IPS-18a (cell line): ENCODE data around the gene STUB1.

ENCODE experiments used
- H3K27ac ChIP-seq: one replicate; pipeline ENCODE4 v1.5.1; 2013; ENCODE audit warnings: low read length
- H3K27me3 ChIP-seq: one replicate; pipeline ENCODE4 v1.6.1; 2013; ENCODE audit warnings: mild to moderate bottlenecking, low read length; ENCODE audit not compliant: control insufficient read depth, insufficient read depth
- H3K36me3 ChIP-seq: one replicate; pipeline ENCODE4 v1.6.1; 2013; ENCODE audit warnings: low read depth, low read length; ENCODE audit not compliant: control insufficient read depth
- H3K4me1 ChIP-seq: one replicate; pipeline ENCODE4 v1.6.1; 2013; ENCODE audit warnings: low read depth, low read length; ENCODE audit not compliant: control insufficient read depth
- H3K4me3 ChIP-seq: one replicate; pipeline ENCODE4 v1.5.1; 2013; ENCODE audit warnings: low read length
- H3K9ac ChIP-seq: one replicate; pipeline ENCODE4 v1.6.1; 2013; ENCODE audit warnings: mild to moderate bottlenecking, low read length, moderate library complexity
- H3K9me3 ChIP-seq: one replicate; pipeline ENCODE4 v1.6.1; 2013; ENCODE audit warnings: low read depth, low read length; ENCODE audit not compliant: control insufficient read depth

STUB1 gene

DNA sequence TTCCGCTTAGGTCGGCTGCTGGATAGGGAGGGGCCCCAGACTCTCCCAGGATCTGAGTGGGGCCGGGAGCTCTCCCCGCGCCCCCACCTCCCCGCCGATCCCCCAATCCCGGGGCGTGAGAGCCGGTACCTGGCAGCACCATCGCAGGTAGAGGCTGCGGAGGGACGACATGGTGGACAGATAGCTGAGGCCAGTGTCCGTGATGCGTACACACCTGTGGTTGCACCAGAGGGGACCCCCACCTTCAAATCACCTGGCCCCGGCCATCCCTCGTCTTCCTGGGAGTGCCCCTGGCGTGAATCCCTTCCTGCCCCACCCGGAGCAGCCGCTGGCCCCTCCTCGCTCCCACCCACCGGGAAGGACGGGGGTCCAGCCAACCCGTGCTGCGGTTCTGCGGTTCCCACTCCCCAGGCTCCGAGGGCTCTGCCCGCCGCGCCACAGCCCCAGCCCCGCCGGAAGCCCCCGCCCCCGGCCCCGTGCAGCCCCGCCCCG, 14.7 kb downstream of the STUB1 start:
- Histone ChIP-seq H3K4me3 (peak overlapping the region; percentile 51), H3K36me3 (no peaks in the 10 kb centered on the region), H3K4me1 (no peaks in the 10 kb centered on the region), H3K27me3 (peaks cover 88% of the 10 kb centered on the region), H3K9me3 (no peaks in the 10 kb centered on the region), H3K9ac (no peak overlapping the region), H3K27ac (no peak overlapping the region)

DNA sequence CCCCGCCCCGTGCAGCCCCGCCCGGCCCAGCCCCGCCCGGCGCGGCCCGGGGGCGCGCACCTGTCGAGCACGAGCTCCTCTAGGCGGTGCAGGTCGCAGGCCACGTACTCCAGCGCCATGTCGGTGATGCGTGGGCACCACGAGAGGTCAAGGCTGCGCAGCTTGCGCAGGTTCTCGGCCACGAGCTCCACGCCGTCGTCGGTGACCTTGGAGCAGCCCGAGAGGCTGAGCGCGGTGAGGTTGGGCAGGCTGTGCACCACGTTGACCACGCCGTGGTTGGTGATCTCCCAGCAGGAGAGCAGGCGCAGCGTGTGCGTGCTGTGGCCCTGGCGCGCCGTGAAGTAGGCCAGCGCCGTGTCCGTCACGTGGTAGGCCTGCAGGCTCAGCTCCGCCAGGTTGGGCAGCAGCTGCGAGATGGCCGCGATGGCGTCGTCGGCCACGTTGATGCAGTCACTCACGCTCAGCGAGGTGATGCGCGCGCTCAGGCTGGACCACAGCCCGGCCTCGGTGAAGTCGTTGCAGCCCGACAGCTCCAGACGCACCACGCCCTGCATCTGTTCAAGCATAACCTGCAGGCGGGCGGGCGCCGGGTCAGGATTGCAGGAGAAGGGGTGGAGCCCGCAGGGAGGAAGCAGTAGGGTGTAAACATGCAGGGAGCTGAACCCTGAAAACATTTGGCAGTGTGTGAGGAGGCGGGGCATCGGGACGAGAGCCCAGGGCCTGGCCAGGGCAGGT, 15.3 kb downstream of the STUB1 start:
- Histone ChIP-seq H3K4me3 (peak overlapping the region; percentile 68), H3K27ac (no peak overlapping the region), H3K9ac (no peak overlapping the region), H3K36me3 (no peaks in the 10 kb centered on the region), H3K4me1 (no peaks in the 10 kb centered on the region), H3K27me3 (peaks cover 94% of the 10 kb centered on the region), H3K9me3 (no peaks in the 10 kb centered on the region)

DNA sequence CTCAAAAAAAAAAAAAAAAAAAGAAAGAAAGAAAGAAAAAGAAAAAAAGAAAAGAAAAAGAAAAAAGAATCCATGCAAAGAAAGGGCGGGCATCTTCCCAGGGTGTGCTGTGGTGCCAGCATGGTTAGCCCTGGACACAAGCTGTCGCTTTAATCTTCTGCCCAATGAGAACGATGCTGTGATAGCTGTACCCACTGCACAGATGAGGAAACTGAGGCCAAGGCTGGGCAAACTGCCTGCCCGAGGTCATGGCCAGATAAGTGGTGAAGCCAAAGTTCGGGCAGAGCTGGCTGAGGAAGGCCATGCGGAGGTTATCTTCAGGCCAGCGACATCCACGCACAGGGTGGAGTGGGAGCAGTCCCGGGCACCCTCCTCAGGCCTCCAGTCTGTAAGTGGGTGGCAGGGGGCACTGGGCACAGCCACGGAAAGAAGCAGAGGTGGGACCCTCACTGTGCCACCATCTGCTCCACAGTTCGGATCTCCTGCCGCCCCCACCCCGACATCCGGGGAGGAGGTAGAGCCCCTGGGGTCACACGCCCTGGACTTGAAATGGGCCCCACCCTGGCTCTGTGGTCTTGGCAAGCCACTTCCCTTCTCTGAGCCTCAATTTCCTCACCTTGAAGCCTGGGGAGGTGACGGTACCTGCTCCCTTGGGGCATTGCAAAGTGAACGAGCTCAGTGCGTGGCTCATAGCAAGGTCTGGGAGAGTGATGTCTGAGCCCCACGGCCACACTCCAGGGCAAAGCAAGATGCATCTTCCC, 18.9 kb downstream of the STUB1 start:
- Histone ChIP-seq H3K36me3 (no peaks in the 10 kb centered on the region), H3K4me3 (no peak overlapping the region), H3K4me1 (no peaks in the 10 kb centered on the region), H3K27ac (no peak overlapping the region), H3K27me3 (peaks cover 96% of the 10 kb centered on the region), H3K9ac (no peak overlapping the region), H3K9me3 (no peaks in the 10 kb centered on the region)

DNA sequence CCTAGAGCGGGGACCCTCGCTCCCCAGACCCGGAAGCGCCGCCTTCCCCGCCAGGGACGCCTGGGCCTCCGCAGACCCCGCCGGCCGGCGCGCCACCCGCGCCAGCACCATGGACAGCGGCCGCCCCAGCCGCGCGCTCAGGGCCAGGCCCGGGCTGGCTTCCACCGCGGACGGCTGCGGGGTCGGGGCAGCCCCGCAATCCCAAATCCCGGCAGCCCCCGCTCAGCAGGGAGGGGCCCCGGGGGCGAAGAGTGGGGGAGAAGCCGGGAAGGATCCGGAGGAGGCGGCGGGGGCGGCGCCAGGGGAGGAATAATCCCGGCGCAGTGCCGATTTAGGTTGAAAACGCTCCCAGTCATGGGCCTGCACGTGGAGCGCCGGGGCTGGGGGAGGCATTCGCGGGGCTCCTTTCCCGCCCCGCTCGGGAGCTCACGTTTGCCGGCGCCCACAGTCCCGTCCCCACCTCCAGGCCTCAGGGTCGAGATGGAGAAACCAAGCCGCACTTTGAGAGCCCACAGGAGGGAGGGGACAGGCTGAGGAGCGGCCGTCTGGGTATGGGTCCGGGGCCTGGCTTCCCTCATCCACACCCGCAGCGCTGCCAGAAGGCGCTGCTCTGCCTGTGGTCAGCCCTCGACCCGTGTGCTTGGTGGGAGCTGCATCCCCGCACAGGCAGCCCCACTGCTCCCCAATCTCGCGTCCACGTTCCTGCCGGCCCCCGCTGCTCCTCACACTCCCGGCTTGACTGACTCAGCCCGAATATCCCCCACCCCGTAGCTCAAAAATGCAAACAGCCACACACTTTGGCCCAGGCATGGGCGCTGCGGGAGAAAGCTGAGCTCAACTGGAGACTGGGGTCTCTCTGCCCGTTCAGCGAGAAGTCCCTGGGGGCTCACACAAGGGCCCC, 20.7 kb downstream of the STUB1 start:
- no peak overlapping the region for H3K27ac ChIP-seq
- peaks cover 91% of the 10 kb centered on the region for H3K27me3 ChIP-seq
- H3K4me1 ChIP-seq = no peaks in the 10 kb centered on the region
- no peaks in the 10 kb centered on the region for H3K36me3 ChIP-seq
- no peak overlapping the region for H3K4me3 ChIP-seq
- no peak overlapping the region for H3K9ac ChIP-seq
- H3K9me3 ChIP-seq = no peaks in the 10 kb centered on the region

DNA sequence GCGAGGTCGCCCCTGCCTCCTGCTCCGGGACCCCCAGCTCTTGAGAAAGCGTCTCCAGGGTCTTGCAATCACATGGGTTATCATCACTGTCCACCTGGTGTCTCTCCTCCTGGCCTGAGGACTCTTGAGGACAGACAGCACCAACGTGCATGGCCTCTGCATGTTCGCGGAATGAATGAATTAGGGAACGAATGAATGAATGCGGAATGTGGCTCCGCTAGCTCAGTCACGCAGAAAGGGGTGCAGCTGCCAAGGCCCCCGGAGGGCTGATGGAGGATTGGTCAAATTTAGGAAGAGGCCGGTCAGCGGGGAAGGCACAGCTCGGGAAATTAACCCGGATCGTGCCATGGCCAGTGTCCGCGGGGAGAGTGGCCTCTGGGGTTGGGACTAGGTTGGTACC, 22.1 kb downstream of the STUB1 start:
- Histone ChIP-seq H3K9ac (no peak overlapping the region), H3K27ac (no peak overlapping the region), H3K9me3 (no peaks in the 10 kb centered on the region), H3K4me3 (no peak overlapping the region), H3K36me3 (no peaks in the 10 kb centered on the region), H3K4me1 (no peaks in the 10 kb centered on the region), H3K27me3 (peaks cover 94% of the 10 kb centered on the region)

DNA sequence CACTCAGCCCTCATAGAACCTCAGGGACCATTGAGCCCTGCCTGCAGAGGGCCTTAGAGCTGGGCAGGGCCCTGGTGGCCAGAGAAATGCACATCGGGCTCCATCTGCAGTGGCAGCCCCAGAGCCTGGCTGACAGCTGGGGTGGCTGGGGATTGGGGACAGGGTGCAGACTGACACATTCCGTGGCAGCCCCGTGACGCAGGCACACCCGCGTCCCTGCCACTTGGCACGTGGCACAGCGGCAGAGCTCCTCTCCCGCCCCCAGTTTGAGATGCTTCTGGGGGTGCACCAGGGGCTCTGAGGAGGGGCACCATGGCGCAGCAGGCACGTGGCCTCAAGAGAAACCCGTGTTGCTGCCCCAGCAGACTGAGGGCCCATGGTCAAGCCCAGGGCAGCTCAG, 23.2 kb downstream of the STUB1 start:
- H3K4me3 ChIP-seq = no peak overlapping the region
- H3K9ac ChIP-seq = no peak overlapping the region
- H3K4me1 ChIP-seq = no peaks in the 10 kb centered on the region
- no peak overlapping the region for H3K27ac ChIP-seq
- no peaks in the 10 kb centered on the region for H3K36me3 ChIP-seq
- no peaks in the 10 kb centered on the region for H3K9me3 ChIP-seq
- peaks cover 94% of the 10 kb centered on the region for H3K27me3 ChIP-seq

DNA sequence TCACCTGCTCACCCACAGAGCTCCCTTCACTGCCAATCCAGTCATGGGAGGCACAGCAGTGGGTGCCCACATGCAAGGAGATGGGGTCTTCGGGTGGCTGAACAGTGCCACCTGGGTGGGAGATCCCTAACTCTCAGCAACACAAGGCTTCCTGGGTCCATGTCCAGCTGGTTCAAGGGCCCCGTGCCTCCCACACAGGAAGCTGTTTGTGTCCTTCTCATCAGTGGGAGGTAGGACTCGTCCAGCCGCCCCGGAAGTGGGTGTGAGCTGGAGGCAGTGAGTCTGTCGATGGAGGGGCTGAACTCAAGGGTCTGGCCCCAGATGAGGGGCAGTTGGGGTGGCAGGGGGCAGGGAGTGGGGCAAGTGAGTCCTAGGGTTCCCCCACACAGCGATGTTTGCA, 23.8 kb downstream of the STUB1 start:
- Histone ChIP-seq H3K4me1 (no peaks in the 10 kb centered on the region), H3K27me3 (peaks cover 94% of the 10 kb centered on the region), H3K36me3 (no peaks in the 10 kb centered on the region), H3K9me3 (no peaks in the 10 kb centered on the region), H3K9ac (no peak overlapping the region), H3K27ac (no peak overlapping the region), H3K4me3 (no peak overlapping the region)

DNA sequence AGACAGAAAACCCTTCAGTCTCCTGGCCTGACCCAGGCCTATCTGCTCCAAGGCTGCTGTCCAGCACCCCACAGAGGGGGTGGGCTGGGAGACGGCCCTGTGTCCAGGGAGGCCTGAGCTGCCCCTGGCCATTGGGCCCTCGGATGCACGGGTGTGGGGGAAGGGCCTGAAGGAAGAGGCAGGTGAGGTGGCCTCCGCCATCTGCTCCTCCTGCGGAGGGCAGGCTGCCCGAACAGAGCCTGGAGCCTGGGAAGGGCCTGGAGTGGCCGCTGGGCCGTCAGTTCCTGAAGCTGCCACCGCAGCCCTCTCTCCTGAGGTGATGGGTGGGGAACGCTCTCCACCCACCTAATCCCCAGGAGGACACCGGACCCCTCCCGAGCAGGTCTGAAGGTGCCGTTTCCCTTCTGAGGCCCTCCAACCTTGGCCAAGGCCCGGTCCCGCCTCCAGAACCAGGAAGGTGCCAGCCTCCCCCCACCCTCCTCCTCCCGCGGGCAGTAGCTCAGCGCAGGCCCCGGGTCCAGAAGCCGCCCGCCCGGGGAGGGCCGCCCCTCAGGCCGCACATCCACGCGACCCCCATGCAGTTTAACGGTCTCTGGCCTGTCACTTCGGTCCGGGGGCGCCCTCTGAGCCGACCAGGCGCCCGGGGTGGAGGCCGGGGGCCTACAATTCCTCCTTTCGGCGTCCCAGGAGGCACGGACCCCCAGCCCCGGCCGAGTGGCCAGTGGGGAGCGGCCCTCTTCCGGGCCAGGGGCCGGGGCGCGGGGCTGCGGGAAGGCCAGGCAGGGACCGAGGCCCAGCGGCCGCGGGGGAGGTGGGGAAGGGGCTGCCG, 24.6 kb downstream of the STUB1 start:
- Histone ChIP-seq H3K4me3 (no peak overlapping the region), H3K9ac (no peak overlapping the region), H3K27ac (no peak overlapping the region), H3K27me3 (peaks cover 91% of the 10 kb centered on the region), H3K9me3 (no peaks in the 10 kb centered on the region), H3K36me3 (no peaks in the 10 kb centered on the region), H3K4me1 (no peaks in the 10 kb centered on the region)

DNA sequence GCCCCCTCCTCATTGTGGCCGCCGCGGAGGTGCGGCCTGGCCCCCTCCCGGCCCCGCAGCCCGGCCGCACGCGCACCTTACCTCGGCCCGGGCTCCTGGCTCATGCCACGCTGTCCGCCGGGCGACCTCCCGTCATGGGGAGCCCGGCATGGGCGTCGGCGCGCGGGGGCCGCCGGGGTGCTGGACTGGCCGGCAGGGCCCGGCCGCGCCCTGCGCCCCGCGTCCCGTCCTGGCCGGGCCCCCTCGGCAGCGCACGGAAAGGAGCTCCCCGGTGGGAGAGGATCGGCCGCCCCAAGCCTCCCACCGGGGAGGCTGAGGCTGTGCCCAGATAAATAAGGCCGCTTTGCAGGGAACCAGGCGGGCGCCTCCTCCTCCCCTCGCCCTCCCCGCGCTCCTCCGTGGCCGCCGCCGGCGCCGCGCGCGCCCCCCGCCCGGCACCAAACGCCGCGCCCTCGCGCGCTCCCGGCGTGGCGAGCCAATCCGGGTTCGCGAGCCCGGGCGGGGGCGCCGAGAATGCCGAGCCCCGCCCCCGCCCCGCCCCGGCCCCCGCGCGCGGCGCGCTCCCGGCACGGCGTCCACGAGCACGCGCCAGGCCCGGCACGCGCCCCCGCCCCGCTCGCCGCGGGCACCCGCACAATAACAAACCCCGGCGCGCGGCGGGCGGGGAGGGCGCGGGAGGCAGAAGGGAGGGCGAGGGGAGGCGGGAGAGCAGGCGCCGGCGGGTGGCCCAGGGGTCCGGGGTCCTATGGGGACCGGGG, 25.4 kb downstream of the STUB1 start, which contains the start of gene FBXL16:
TSS of gene FBXL16 (minus strand) at position 371 of the 758 bp plus-strand sequence. CDS start 8,396 bp downstream, outside the sequence.
- no peaks in the 10 kb centered on the region for H3K9me3 ChIP-seq
- no peak within 1 kb of the TSS for H3K9ac ChIP-seq
- no peaks in the 10 kb centered on the region for H3K36me3 ChIP-seq
- H3K4me1 ChIP-seq = no peaks in the 10 kb centered on the region
- peak within 1 kb of the TSS; percentile 39 for H3K4me3 ChIP-seq
- peaks cover 83% of the 10 kb centered on the region for H3K27me3 ChIP-seq
- H3K27ac ChIP-seq = no peak within 1 kb of the TSS
